Stomach (tissue), 9 donors: ENCODE measurements around the gene KDELR1. TPM values are rescaled to one million over a fixed set of nuclear protein-coding genes. Genes with fewer than 3 reads are reported as not detected.

Experiments
- DNase-seq, 2 donors: peaks; one replicate each; pipeline versions ENCODE4 v3.0.0 to v3.0.0-alpha.2; 2013 to 2019
- H3K27ac ChIP-seq, 5 donors: fragments of 200-600 bp in 4 of 5; sonication (generic) in 4 of 5; one replicate each; pipeline ENCODE4 v1.5.1; 2013 to 2019; ENCODE audit warnings: mild to moderate bottlenecking in 1 of 5, moderate library complexity in 1 of 5
- H3K27me3 ChIP-seq, 3 donors: fragments of 200-600 bp; sonication (generic); one replicate each; pipeline ENCODE4 v1.5.1; 2017 to 2019; ENCODE audit warnings: mixed run types in 1 of 3
- H3K36me3 ChIP-seq, 4 donors: fragments of 200-600 bp; sonication (generic); 1 replicate in 3 of 4; 2 replicates in 1 of 4; pipeline ENCODE4 v1.5.1; 2016 to 2019
- H3K4me1 ChIP-seq, 4 donors: fragments of 200-600 bp; sonication (generic); one replicate each; pipeline ENCODE4 v1.5.1; 2016 to 2019
- H3K4me3 ChIP-seq, 4 donors: fragments of 200-600 bp; sonication (generic) in 3 of 4; one replicate each; pipeline ENCODE4 v1.5.1; 2016 to 2019; ENCODE audit warnings: mild to moderate bottlenecking in 1 of 4
- H3K9me3 ChIP-seq, 4 donors: fragments of 200-600 bp; sonication (generic); one replicate each; pipeline ENCODE4 v1.5.1; 2016 to 2019
- CTCF ChIP-seq, 7 experiments: fragments of 450-650 bp in 4 of 7; fragments of 200-600 bp in 3 of 7; sonication (generic) in 3 of 7; IDR thresholded peaks; one replicate each; pipeline ENCODE4 v1.5.1; 2016 to 2019; ENCODE audit warnings: antibody characterized with exemption in 7 of 7, control low read depth in 2 of 7, mild to moderate bottlenecking in 1 of 7
- EP300 ChIP-seq: sonication (generic); formaldehyde crosslinking; IDR thresholded peaks from one replicate; pipeline ENCODE4 v1.6.1; 2017; ENCODE audit warnings: antibody characterized with exemption
- POLR2A ChIP-seq, 4 donors: fragments of 450-650 bp; IDR thresholded peaks; one replicate each; pipeline ENCODE4 v1.6.1; 2016; ENCODE audit warnings: antibody characterized with exemption in 4 of 4, control low read depth in 2 of 4, mild to moderate bottlenecking in 1 of 4, moderate library complexity in 1 of 4
- POLR2AphosphoS5 ChIP-seq, 3 donors: sonication (generic); formaldehyde crosslinking; IDR thresholded peaks; one replicate each; pipeline ENCODE4 v1.6.1; 2016; ENCODE audit warnings: antibody characterized with exemption in 3 of 3
- WGBS, 5 donors: extraction: QIAGEN DNeasy Blood & Tissue Kit in 3 of 5; methylation state at CpG; one replicate each; pipeline versions ENCODE4 v1.1.5 to v1.1.7; 2013 to 2018; 5-methylcytosine and 5-hydroxymethylcytosine counted together
- intact Hi-C: fragments of 100-400 bp; cut with DNase I; formaldehyde crosslinking; loops from one replicate; pipeline ENCODE4 v1.15.1; 2023; ENCODE audit warnings: low total_unique reads
- polyA plus RNA-seq, 3 donors: library from polyadenylated mRNA; stranded (reverse); fragments of 200-250 nt; gene quantifications; one replicate each; pipeline ENCODE4 v1.2.3, GENCODE V29; 2013
- total RNA-seq, 5 donors: library from RNA; depleted of rRNA; stranded (reverse); fragments of >200 nt; gene quantifications; one replicate each; pipeline versions ENCODE4 v1.1.0 to v1.2.3, GENCODE V29; 2014 to 2016
- donor health status: healthy with polysubstance abuse.
- donor health status: Bipolar disorder and iron deficiency.
- donor health status: healthy.

The KDELR1 gene
- total and polyA plus RNA-seq, 8 donors = 45.8 to 123 (median 70.9) TPM

DNA sequence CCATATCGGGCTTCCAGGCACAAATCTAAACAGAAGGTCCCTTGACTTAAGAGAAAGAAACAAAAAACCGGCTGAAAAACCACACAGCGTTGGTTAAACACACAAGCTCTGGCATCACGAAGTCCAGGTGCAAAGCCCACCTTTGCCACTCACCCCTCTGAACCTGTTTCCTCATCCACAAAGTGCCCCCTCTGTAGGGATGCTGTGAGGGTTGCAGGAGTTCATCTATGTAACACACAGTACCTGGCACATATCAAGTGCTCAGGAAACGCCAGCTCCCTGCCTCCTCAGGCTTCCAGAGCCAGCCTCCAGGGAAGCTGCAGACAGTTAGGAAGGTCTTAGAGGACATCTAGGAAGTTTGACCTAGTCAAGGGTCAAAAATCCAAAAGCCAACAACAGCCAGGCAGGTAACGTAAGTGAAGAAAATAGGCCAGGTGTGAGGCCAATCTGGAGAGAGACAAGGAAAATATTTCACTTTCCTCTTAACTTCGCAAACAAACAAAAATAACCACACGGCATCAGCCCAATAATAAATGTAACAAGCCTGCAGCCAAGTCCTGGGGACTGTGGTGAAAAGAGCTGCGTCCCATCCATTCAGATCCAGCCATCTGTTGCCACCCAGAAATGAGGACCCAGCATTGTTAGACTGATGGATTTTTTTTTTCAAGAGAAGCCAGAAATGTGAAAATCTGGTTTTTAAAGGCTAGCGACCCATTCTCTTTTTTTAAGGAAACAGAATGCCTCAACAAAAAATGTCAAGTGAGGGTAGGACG is 10.0 kb downstream of the KDELR1 start:
- WGBS, 5 donors = 82 to 85% (median 83%) methylated on average over 11 of the region's 11 CpGs
- TF ChIP-seq CTCF (IDR thresholded peaks at IDR 0.05) = no peak
- TF ChIP-seq EP300 = no peak
- no peak for TF ChIP-seq POLR2A (IDR thresholded peaks at IDR 0.05)
- no peak for TF ChIP-seq POLR2AphosphoS5 (IDR thresholded peaks at IDR 0.05)
- intact Hi-C loops = no loop called here

GRCh38 chr19:48379058-48379457 is 12.3 kb downstream of the KDELR1 start:
- 73 to 77% (median 75%) methylated on average over 5 of the region's 5 CpGs for WGBS, 5 donors
- H3K9me3 ChIP-seq = no peaks in the 10 kb centered on the region
- no peaks in the 10 kb centered on the region for H3K27me3 ChIP-seq
- no peak for DNase-seq
- TF ChIP-seq CTCF (IDR thresholded peaks at IDR 0.05) (no peak), POLR2A (IDR thresholded peaks at IDR 0.05) (no peak), EP300 (no peak), POLR2AphosphoS5 (IDR thresholded peaks at IDR 0.05) (no peak)
- no peak overlapping the region for H3K27ac ChIP-seq
- no peaks in the 10 kb centered on the region for H3K4me1 ChIP-seq
- intact Hi-C loops = no loop called here
- no peak overlapping the region for H3K4me3 ChIP-seq
- peaks cover 20 to 41% (median 32%) of the 10 kb centered on the region in 4 donors for H3K36me3 ChIP-seq

More for the DNA sequence above, 10.0 kb downstream of the KDELR1 start:
- H3K9me3 ChIP-seq = no peaks in the 10 kb centered on the region
- H3K4me1 ChIP-seq = no peaks in the 10 kb centered on the region
- peaks cover 42 to 64% (median 55%) of the 10 kb centered on the region in 4 donors for H3K36me3 ChIP-seq
- no peak overlapping the region for H3K4me3 ChIP-seq
- H3K27ac ChIP-seq = no peak overlapping the region
- H3K27me3 ChIP-seq = no peaks in the 10 kb centered on the region
- DNase-seq = no peak

GRCh38 chr19:48378194-48378570 is 13.2 kb downstream of the KDELR1 start:
- H3K36me3 ChIP-seq = peaks cover 11 to 33% (median 23%) of the 10 kb centered on the region in 4 donors
- intact Hi-C loops = no loop called here
- H3K27ac ChIP-seq = no peak overlapping the region
- TF ChIP-seq EP300 (no peak), CTCF (IDR thresholded peaks at IDR 0.05) (no peak), POLR2A (IDR thresholded peaks at IDR 0.05) (no peak), POLR2AphosphoS5 (IDR thresholded peaks at IDR 0.05) (no peak)
- no peaks in the 10 kb centered on the region for H3K4me1 ChIP-seq
- DNase-seq = no peak
- no peak overlapping the region for H3K4me3 ChIP-seq
- H3K27me3 ChIP-seq = no peaks in the 10 kb centered on the region
- H3K9me3 ChIP-seq = no peaks in the 10 kb centered on the region
- 86 to 92% (median 92%) methylated on average over 9 to 10 of the region's 10 CpGs for whole genome bisulfite sequencing, 5 donors

DNA sequence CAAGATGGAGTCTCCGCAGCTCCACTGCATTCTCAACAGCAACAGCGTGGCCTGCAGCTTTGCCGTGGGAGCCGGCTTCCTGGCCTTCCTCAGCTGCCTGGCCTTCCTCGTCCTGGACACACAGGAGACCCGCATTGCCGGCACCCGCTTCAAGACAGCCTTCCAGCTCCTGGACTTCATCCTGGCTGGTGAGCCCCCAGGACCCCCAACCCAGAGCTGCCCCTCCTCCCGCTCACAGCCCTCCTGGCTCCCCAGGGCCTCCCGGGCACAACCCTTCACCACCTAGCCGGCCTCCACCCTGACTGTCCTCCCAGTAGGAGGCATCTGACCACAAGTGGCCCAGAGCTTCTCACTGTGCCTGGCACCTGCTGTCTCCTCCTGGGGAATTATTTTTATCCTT is 17.8 kb downstream of the KDELR1 start:
- intact Hi-C loops = no loop called here
- DNase-seq = no peak
- H3K27ac ChIP-seq = no peak overlapping the region
- H3K9me3 ChIP-seq = no peaks in the 10 kb centered on the region
- H3K36me3 ChIP-seq = no peaks in the 10 kb centered on the region
- no peaks in the 10 kb centered on the region for H3K4me1 ChIP-seq
- H3K4me3 ChIP-seq = no peak overlapping the region
- TF ChIP-seq CTCF (IDR thresholded peaks at IDR 0.05) = no peak
- TF ChIP-seq POLR2A (IDR thresholded peaks at IDR 0.05) = no peak
- no peak for TF ChIP-seq POLR2AphosphoS5 (IDR thresholded peaks at IDR 0.05)
- no peak for TF ChIP-seq EP300
- no peaks in the 10 kb centered on the region for H3K27me3 ChIP-seq
- 89 to 96% (median 93%) methylated on average over 11 of the region's 11 CpGs for WGBS, 5 donors
